ENCODE results near the gene NFIA.

NFIA gene

DNA sequence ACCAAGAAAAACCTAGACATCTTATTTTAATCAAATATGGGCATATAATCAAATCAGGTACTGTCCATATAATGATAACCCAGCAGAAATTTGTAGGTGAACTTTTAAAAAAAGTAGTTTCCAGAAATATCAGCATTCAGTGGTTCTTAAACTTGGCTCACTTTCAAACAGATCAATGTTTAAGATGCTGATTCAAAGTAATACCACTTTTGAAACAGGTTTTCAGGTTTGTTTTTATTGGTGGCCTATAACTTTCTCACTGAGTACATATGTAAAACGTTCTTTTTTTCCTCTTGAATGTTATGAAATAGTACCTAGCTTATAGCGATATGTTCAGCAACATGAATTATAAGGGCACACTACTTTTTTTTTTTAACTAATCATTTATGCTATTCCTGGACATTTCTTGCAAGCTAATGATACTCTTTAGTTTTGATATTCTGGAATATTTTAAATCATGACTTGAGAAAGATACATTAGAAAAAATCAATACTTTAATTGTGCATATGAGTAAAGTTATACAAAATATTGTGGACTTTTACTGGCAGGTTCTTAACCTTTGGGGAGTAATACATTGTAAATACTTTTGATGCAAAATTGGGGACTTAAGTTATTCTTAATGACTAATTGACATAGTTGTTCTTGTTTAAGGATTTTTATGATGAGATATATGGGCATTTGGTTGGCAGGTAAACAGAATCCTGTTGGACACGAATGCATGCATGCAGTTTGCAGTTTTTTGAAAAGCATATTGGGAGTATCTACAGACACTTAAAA is 3.0 kb downstream of the NFIA start:
- no peak for DNase-seq

GRCh38 chr1:61085983-61086644 is 3.8 kb downstream of the NFIA start:
- no peak for DNase-seq

DNA sequence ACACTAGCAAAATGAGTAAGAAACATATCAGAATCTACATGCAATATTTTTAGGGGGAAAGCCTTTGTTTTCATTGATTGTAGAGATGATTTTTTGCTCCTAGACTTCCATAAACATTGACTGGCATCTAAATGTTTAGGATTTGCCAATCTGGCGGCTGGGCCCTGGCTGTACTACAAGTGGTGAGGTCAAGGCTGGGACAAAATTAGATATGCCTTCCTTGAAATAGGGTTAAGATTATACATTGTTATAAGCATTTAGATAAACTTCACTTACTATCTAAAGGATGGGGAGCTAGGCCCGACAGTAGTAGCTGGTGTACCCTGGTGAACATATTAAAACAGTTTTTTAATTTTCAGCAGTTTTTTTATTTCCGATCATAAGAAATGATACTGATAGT is 5.2 kb downstream of the NFIA start:
- no peak for DNase-seq

DNA sequence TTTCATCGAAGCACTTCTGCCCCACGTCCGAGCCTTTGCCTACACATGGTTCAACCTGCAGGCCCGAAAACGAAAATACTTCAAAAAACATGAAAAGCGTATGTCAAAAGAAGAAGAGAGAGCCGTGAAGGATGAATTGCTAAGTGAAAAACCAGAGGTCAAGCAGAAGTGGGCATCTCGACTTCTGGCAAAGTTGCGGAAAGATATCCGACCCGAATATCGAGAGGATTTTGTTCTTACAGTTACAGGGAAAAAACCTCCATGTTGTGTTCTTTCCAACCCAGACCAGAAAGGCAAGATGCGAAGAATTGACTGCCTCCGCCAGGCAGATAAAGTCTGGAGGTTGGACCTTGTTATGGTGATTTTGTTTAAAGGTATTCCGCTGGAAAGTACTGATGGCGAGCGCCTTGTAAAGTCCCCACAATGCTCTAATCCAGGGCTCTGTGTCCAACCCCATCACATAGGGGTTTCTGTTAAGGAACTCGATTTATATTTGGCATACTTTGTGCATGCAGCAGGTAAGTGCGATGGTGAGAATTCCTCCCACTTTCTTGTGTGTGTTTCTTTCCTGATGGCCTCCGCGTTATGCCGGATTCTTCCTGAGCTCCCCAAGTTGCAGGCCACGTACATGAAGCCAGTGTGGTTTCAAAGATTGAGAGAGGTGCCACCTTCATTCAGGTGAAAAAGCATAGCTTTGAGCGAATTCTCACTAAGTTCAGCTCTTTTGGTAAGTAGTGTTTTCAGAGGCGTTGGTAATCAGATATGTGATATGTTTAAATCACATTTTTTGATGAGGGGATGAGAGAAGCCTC is 6.0 kb downstream of the NFIA start:
- DNase-seq, result no peak

DNA sequence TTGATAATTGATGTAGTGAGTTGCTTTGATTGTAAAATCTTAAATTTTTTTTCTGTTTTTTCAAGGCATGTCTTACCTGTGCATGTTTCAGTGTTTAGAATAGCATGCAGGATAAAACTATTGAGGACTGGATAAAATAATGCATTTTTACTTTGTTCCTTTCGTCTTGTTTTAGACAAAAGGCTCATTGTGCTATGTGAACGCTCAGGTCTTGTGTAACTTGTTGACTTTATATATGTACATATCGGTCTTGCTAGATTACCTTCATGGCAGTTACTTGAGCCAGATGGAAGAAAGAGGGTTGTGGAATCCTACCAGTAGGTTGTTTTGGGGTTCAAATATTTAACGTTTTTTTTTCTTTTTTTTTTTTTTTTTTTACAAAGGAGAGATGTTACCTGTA is 7.0 kb downstream of the NFIA start:
- no peak for DNase-seq

DNA sequence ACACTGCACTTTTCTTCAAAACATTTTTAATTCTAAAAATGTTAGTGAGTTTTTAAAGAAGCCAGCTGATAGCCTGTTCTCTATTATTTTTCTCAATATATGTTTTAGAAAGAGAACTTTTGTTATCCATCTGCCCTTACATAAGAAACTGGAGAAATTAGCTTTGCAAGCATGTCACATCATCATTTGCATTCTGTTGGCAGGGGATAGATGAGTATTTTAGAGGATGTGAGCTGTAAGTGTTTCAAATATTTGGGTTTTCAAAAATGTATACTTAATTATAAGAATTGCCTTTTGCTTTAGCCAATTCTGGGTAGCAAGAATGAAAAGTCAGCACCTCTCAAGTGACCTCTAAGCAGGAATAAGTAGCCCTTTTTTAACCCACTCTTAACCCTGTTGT is 7.4 kb downstream of the NFIA start:
- DNase-seq, result no peak

- DNase-seq, result no peak
Observed at GRCh38 chr1:61090546-61091202, 8.3 kb downstream of the NFIA start.

DNA sequence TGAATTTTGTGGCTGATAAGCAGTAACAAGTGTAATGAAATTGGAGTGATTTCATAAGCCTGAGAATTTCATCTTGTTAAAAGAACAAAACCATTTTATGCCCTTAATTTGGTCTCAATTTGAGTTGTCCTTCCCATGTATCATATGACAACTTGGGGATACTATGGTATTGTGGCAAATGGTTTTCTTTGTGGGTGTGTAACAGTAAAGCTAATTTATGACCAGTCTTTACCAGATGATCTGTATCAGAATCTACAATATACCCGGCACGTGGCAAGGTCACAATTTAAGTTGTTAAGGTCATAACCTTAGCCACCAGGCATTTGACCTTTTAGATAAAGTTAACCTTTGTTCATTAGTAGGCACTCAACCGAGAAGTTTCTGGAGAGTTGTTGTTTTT is 9.1 kb downstream of the NFIA start:
- no peak for DNase-seq

GRCh38 chr1:61092642-61093041 is 10.3 kb downstream of the NFIA start:
- DNase-seq, result no peak

- DNase-seq, result no peak
Observed at GRCh38 chr1:61093525-61094137, 11.3 kb downstream of the NFIA start.

DNA sequence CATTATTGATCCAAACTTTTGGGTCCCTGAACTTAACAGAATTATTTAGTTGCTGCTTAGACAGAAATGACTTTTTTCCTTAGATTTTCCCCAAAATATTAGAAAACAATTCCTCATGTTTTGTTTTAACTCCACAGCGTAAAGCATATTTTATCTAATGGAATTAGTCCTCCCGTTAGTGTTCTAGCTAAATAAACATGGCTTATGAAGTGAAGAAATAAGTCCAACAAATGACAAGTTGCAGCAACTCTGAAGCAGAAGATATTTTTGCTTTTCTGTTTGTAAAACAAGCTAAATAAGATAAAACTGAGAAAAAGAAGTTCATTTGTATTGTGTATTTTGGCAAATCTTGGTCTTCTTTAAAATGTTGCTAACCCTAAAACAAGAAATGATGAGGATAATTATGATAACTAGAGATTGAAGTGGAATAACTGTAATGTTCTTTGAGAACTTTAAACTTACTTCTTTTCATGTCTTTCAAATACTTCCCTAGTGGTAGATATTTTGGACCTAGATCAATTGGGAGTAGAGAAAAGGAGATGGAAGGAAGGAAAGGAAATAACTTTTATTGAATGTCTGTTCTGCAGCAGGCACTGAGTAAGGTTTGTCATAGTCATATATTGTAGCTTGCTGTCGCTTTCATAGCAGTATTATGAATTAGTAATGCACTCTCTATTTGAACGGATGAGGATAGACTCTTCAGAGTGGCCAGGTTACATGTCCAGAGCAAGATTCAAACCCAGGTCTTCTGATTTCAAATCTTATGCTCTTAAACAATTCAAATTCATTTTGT is 12.5 kb downstream of the NFIA start:
- DNase-seq, result no peak

GRCh38 chr1:61095470-61095812 is 13.1 kb downstream of the NFIA start:
- DNase-seq, result no peak

GRCh38 chr1:61097317-61097716 is 15.0 kb downstream of the NFIA start:
- no peak for DNase-seq

- DNase-seq, result no peak
Observed at GRCh38 chr1:61097722-61098121, 15.4 kb downstream of the NFIA start.

DNA sequence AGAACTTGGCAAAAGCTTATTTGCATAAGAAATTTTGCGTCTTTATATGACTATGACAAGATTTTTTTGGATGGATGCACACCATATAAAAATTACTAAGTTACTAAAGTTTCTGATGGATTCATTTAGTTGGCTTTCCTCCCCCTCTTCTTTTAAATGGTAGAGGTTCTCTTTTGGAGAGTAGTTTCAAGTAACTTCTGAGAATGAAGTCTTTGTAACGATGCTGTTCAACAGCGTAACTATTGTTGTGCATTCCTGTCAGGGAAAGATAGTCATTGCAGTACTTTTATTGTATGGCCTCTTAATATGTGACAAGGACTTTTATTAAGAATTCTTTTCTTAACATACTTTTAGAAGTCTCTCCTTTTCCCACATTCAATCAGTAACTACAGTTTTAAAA is 16.0 kb downstream of the NFIA start:
- DNase-seq, result no peak

DNA sequence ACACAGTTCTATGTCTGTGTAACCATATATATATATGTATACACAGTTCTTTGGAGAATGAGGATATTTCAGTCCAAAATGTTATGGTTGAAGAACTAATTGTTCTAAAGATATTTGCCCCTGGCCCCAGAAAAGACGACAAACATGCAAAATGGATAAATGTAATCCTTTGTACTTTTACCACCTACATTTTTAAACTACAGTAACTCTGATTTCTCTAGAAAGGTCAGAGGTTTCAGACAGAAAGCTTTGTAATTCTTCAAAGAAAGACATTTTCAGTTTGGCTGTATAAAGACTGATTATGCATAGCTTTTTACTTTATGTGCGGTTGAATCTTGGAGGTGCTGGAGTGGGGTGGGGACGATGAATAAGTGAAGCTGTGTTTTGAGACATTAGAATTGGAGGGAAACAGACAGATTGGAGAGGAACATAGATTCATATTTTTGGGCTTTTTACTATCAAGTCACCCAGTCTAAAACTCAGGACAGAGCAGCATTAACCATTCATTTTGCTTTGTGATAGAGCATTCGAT is 16.6 kb downstream of the NFIA start:
- DNase-seq, result no peak

GRCh38 chr1:61100578-61100977 is 18.2 kb downstream of the NFIA start:
- DNase-seq, result no peak

GRCh38 chr1:61101536-61101935 is 19.2 kb downstream of the NFIA start:
- DNase-seq, result no peak

DNA sequence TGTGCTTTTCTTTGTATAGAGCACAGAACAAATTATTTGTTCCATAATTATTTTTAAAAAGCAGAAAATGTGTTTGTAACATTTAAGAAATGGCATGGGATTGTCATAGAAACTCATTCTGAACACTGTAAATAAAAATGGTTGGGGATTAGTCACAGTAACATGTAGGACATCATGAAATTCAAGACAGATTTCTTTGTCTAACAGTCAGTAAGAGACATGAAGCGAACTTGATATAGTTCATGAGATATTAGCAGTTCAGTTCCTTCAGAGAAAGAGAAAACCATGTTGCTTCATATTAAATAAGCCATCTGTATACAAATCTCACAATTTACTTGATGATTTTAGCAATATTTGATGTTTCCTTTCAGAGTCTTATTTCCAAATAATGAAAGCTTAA is 19.7 kb downstream of the NFIA start:
- no peak for DNase-seq

DNA sequence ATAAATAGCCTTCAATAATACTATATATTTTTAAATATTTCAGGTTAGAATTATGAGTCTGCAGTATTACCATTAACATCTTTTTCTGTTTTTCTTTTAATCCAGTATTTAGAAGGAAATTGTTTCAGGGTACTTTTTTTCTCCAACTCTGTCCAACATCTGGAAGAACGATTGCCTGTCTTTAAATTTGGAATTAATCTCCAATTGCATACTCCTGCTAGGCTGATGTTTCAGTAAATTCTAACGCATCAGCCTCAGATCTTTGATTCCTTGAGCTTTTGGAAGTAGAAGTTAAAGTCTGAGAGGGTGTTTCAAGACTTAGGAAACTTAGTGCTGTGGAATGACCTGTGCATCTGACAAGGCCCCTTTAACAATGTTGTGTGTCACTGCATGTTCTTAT is 20.3 kb downstream of the NFIA start:
- DNase-seq, result no peak

DNA sequence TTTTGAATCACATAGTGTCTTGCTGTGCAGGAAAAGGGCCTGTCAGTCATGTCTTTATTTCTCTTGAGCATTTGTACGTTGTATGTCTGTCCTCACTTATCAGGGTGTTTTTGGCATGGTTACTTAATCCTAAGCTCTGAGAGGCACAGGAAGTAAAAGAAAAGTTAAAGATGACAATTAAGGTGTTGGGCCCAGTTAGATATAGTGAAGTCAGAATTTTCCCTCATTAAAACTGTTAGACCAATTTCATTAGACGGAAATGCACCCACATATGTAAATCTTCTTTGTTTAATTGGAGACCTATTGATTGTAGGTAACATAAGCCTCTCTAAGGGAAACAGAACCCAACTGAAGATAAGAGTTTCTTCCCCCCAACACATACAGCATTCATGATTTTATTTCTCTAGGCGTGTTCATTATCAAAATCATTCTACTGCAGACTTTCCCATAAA is 21.9 kb downstream of the NFIA start:
- no peak for DNase-seq

GRCh38 chr1:61107638-61108037 is 25.3 kb downstream of the NFIA start:
- DNase-seq, result no peak

Data from activated CD8-positive, alpha-beta memory T cell treated with anti-CD3 and anti-CD28 coated beads, Interleukin-2, amount 50 U/mL, for 4 hours (primary cell).